DOHH2 (cell line): Measurements from ENCODE around the gene NPY4R.
"Not testable (repeated sequence)": the region's sequence is repeated elsewhere in the genome, so short reads cannot be mapped to it uniquely, and the experiment has no call there.

ENCODE experiments used
- EZH2phosphoT487 ChIP-seq: fragments of 200-600 bp; sonication (generic); IDR thresholded peaks from 2 replicates; pipeline ENCODE4 v1.6.1; 2017; ENCODE audit warnings: borderline replicate concordance, mild to moderate bottlenecking, antibody characterized with exemption, low read length, moderate library complexity, mixed read lengths
- TF ChIP-seq, protein P1 (sequence below): fragments of 200-600 bp; sonication (generic); IDR thresholded peaks from one replicate; pipeline ENCODE4 v1.5.1; 2014; ENCODE audit warnings: antibody characterized with exemption, mild to moderate bottlenecking, low read depth, low read length; ENCODE audit not compliant: poor library complexity, severe bottlenecking

GRCh38 chr10:46491364-46492114, 25.8 kb upstream of the NPY4R start:
- TF ChIP-seq EZH2phosphoT487 = not testable (repeated sequence)
- TF ChIP-seq, protein P1, sequence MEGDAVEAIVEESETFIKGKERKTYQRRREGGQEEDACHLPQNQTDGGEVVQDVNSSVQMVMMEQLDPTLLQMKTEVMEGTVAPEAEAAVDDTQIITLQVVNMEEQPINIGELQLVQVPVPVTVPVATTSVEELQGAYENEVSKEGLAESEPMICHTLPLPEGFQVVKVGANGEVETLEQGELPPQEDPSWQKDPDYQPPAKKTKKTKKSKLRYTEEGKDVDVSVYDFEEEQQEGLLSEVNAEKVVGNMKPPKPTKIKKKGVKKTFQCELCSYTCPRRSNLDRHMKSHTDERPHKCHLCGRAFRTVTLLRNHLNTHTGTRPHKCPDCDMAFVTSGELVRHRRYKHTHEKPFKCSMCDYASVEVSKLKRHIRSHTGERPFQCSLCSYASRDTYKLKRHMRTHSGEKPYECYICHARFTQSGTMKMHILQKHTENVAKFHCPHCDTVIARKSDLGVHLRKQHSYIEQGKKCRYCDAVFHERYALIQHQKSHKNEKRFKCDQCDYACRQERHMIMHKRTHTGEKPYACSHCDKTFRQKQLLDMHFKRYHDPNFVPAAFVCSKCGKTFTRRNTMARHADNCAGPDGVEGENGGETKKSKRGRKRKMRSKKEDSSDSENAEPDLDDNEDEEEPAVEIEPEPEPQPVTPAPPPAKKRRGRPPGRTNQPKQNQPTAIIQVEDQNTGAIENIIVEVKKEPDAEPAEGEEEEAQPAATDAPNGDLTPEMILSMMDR = not testable (repeated sequence)
